Measurements from ENCODE around the gene CSTPP1.

DNA sequence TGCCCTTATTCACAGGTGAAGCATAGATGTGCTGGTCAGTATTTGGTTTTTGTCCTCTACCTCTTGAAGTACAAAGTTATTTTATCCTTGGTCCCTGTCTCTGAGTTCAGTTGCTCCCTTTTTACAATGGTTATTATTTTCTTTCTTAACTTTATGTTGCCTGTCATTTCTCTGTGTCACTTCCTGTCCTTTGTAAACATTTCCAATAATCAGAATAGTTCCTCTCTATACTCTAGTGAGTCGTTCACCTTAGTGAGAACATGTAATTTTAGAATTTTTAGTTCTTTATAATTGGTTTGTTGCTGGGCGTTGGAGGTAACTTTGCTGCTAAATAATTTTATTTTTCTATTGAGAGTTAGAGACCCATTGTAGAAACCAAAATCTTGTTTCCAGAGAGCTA, 16.0 kb downstream of the CSTPP1 start:
- TF ChIP-seq POLR2A (IDR thresholded peaks at IDR 0.05) (no peak), EP300 (IDR thresholded peaks at IDR 0.05) (no peak), POLR2AphosphoS5 (IDR thresholded peaks at IDR 0.05) (no peak)
- TF ChIP-seq, protein P1, sequence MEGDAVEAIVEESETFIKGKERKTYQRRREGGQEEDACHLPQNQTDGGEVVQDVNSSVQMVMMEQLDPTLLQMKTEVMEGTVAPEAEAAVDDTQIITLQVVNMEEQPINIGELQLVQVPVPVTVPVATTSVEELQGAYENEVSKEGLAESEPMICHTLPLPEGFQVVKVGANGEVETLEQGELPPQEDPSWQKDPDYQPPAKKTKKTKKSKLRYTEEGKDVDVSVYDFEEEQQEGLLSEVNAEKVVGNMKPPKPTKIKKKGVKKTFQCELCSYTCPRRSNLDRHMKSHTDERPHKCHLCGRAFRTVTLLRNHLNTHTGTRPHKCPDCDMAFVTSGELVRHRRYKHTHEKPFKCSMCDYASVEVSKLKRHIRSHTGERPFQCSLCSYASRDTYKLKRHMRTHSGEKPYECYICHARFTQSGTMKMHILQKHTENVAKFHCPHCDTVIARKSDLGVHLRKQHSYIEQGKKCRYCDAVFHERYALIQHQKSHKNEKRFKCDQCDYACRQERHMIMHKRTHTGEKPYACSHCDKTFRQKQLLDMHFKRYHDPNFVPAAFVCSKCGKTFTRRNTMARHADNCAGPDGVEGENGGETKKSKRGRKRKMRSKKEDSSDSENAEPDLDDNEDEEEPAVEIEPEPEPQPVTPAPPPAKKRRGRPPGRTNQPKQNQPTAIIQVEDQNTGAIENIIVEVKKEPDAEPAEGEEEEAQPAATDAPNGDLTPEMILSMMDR (IDR thresholded peaks at IDR 0.05): no peak

Measured in gastroesophageal sphincter (tissue), 3 donors.